GM19239 (cell line): Measurements from ENCODE around the gene TANC1.

ENCODE experiments used
- DNase-seq: peaks from one replicate; pipeline ENCODE4 v3.0.0; 2011; ENCODE audit warnings: low spot score; ENCODE audit not compliant: insufficient read length
- FAIRE-seq: peaks from 2 replicates; lab custom pipeline; 2011; peaks lifted over from hg19 to GRCh38; lab: Jason Lieb, UNC

The TANC1 gene

GRCh38 chr2:158968396-158969161 lies at the start of gene TANC1:
TANC1 (plus strand) TSS chr2:158968640; CDS start chr2:159065911, 97,271 bp downstream.
- DNase-seq: peak; percentile 65
- no peak for FAIRE-seq

GRCh38 chr2:158921599-158922408 lies 46.6 kb upstream of the TANC1 start:
- DNase-seq (no peak), FAIRE-seq (no peak)

- DNase-seq (no peak), FAIRE-seq (no peak)
These were observed 45.8 kb upstream of the TANC1 start for GRCh38 chr2:158922601-158923000.

- DNase-seq (no peak), FAIRE-seq (no peak)
These were observed 45.3 kb upstream of the TANC1 start for GRCh38 chr2:158923180-158923594.

GRCh38 chr2:158923641-158924040 lies 44.8 kb upstream of the TANC1 start:
- no peak for DNase-seq
- no peak for FAIRE-seq

GRCh38 chr2:158926478-158926948 lies 41.9 kb upstream of the TANC1 start:
- DNase-seq: no peak
- no peak for FAIRE-seq

- DNase-seq (no peak), FAIRE-seq (no peak)
These were observed 39.9 kb upstream of the TANC1 start for GRCh38 chr2:158928515-158928914.

GRCh38 chr2:158928965-158929364 lies 39.5 kb upstream of the TANC1 start:
- no peak for FAIRE-seq

GRCh38 chr2:158931572-158931971 lies 36.9 kb upstream of the TANC1 start:
- DNase-seq (no peak), FAIRE-seq (no peak)

More at GRCh38 chr2:158928965-158929364, 39.5 kb upstream of the TANC1 start:
- no peak for DNase-seq

GRCh38 chr2:158932131-158932645 lies 36.3 kb upstream of the TANC1 start:
- DNase-seq (no peak), FAIRE-seq (no peak)

- FAIRE-seq (no peak), DNase-seq (no peak)
These were observed 34.3 kb upstream of the TANC1 start for GRCh38 chr2:158934170-158934569.

GRCh38 chr2:158935617-158936016 lies 32.8 kb upstream of the TANC1 start:
- FAIRE-seq: no peak
- DNase-seq: no peak

GRCh38 chr2:158936978-158937377 lies 31.5 kb upstream of the TANC1 start:
- no peak for DNase-seq
- FAIRE-seq: no peak

GRCh38 chr2:158940356-158940755 lies 28.1 kb upstream of the TANC1 start:
- FAIRE-seq (no peak), DNase-seq (no peak)

- DNase-seq (no peak), FAIRE-seq (no peak)
These were observed 24.5 kb upstream of the TANC1 start for GRCh38 chr2:158943973-158944372.

- FAIRE-seq (no peak), DNase-seq (no peak)
These were observed 19.3 kb upstream of the TANC1 start for GRCh38 chr2:158948964-158949699.

GRCh38 chr2:158953454-158953853 lies 15.0 kb upstream of the TANC1 start:
- FAIRE-seq (no peak), DNase-seq (no peak)

GRCh38 chr2:158953926-158954763 lies 14.3 kb upstream of the TANC1 start:
- FAIRE-seq (no peak), DNase-seq (no peak)

- no peak for FAIRE-seq
- no peak for DNase-seq
These were observed 12.5 kb upstream of the TANC1 start for GRCh38 chr2:158955842-158956365.
